NCI-H1105 (cell line): ENCODE data around the gene MYBBP1A.

Source experiments
- DNase-seq: peaks from one replicate; lab custom pipeline; 2025; lab: John Stamatoyannopoulos, UW

Gene MYBBP1A

DNA sequence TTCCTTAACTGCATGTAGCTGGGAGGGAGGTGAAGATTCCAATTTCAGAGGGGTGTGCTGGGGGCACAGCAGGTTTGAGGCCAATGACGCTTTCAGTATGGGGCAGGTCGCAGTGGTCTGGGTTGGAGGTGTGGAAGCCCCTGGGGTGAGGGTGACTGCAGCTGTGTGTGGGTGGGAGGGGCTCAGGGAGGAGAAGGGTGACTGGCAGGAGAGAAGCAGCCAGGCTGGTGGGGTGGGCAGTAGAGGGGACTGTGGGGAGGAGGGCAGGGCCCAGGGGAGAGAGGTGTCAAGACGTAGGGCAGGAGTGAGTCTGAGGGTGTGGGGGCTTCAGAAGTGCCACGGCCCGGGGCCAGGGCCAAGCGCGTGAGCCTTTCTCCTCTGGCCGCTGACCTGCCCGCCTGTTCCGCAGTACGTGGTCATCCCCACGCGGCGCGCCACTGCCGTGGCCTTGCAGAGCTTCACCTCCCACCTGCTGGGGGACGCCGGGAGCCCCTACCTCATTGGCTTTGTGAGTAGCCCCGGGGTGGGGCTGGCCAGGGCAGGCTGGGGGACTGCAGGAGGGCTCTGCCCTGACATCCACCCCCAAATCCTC lies 19.4 kb downstream of the MYBBP1A start:
- DNase-seq: no peak

DNA sequence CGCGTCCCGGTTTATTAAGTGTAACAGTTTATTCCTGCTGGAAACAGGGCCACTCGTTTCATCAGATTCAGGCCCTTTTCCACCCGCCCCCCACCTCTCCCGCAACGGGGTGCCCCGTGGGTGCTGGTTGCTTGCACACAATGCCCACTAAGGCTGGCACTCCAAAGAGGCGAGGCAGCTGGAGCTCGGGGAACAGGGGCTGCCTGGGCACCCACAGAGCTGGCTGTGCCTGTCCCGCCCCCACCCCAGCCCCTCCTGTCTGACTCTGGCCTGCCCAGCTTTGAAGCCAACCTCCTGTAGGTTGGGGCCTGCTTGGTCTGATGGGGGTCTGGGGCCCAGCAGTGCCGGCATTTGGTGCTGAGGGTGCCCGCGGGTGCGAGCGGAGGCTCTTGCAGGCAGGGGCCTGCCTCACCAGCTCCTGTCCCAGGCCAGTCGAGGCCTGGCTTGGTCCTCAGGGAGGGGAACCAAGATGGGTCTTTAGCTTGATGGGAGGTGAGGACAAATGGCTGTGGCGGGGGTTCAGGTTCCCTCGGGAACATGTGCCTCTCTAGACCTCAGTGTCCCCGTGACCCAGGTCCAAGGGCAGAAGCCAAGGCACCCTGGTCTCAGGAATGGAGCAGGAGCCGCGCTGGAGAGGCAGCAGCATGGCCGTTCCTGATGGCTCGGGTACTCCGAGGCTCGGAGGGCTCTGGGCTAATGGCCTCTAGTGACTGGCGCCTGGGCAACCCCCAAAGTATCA lies 20.1 kb downstream of the MYBBP1A start:
- no peak for DNase-seq

GRCh38 chr17:4534515-4534914 lies 20.7 kb downstream of the MYBBP1A start:
- DNase-seq: no peak

DNA sequence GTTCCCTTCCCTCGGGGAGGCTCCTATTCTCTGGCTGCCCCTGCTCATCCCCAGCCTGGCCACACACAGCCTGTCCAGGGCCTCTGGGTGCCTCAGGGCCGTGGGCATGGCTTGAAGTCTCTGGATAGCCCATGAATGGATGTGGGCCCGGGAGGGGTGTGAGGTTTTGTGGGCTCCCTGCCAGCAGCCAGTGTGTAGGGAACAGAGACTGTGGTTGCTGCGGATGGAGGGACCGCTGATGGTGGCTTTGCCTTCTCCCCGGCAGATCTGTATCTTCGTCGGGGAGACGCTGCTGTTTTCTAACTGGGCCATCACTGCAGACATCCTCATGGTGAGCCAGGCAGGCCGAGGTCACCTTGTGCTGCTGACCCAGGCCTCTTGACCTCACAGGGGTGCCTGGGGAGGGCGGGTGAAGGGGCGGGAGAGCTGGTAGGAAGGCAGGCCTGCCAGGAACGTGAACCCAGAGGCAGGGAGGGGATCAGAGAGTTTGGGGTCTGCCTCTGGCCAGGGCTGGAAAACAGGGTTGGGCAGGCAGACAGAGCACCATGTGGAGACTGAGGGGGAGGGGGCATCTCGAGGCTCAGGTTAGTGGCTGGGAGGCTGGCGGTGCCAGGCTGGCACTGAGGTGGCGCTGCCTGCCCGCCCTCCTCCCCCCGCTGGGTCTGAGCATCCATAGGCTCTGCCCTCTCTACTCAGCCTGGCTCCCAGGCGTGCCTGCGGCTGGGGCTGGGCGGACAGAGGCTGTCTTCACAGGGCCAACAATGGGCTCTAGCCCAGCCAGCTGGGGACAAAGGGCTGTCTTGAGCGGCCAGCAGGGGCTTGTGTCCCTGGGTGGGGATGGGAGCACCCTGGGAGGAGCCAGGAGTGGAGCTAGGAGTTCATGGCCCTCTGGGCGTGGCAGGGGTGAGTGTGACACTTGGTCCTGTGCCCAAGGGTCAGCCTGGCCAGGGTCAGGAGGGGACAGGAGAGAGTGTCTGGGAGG lies 21.4 kb downstream of the MYBBP1A start:
- peak; percentile 22 for DNase-seq

DNA sequence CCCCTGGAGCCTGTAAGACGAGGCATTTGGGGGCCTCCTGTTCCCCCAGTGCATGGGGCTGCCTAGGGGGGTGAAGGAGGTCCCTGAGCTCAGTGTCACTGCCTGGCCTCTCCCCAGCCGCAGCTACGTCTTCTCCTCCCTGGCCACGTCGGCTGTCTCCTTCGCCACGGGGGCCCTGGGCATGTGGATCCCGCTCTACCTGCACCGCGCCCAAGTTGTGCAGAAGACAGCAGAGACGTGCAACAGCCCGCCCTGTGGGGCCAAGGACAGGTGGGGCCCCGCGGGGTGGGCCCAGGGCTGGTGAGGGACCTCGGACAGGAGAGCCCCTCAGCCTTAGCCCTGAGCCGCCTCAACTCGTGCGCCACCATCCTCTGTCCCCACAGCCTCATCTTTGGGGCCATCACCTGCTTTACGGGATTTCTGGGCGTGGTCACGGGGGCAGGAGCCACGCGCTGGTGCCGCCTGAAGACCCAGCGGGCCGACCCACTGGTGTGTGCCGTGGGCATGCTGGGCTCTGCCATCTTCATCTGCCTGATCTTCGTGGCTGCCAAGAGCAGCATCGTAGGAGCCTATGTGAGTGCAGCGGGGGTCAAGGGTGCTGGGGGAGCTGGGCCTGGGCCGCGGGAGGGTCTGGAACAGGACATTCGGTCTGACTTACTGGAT lies 22.2 kb downstream of the MYBBP1A start:
- no peak for DNase-seq

DNA sequence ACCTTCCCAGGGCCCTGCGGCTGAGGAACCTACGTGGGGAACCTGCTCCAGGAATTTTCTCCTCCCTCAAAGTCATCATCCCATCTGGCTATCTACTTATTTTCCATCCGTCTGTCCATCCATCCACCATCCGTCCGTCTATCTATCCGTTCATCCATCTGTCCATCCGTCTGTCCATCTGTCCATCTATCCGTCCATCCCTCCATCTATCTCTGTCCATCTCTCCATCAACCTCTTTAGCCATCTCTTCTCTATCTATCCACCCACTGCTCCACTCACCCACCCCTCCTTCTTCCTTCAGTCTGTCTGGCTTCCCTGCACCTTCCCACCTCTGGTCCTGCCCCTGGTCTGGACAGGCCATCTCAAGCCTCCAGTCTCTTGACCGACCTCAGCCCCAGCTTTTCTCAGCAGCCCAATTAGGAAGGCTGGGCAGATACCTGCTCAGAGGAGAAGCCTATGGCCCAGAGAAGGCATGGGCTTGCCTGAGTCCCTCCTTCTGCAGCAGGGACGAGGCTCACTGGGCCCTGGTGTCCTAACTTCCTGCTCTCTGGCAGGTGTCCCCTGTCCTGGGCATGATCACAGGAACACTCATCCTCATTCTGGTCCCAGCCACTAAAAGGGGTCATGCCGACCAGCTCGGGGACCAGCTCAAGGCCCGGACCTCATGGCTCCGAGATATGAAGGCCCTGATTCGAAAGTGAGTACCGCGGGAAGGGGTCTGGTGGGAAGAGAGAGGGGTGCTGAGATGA lies 23.0 kb downstream of the MYBBP1A start:
- DNase-seq: no peak

- no peak for DNase-seq
These were observed 24.1 kb downstream of the MYBBP1A start for GRCh38 chr17:4530799-4531730.

- DNase-seq: no peak
These were observed 25.5 kb downstream of the MYBBP1A start for GRCh38 chr17:4529533-4530152.

DNA sequence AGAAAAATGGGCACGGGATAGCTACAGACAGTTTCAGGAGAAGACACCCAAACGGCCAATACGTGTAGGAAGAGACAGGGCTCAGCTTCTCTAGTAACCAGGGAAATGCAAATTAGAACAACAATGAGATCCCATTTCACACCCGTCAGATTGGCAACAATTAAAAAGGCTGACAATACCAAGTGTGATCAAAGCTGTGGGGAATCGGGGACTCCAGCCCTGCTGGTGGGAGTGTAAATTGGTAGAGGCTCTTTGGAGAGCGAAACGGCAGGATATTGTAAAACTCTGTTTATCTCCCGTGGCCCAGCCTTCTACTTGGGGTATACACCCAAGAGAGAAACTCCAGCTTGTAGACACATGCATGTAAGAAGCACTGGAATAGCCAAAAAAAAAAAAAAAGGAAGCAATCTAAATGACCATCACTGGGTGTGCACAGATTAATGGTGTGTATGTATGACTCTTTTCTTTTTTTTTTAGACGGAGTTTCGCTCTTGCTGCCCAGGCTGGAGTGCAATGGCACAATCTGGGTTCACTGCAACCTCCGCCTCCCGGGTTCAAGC lies 27.5 kb downstream of the MYBBP1A start:
- no peak for DNase-seq

- no peak for DNase-seq
These were observed 28.1 kb downstream of the MYBBP1A start for GRCh38 chr17:4527134-4527533.

- DNase-seq: no peak
These were observed 29.3 kb downstream of the MYBBP1A start for GRCh38 chr17:4525691-4526397.

GRCh38 chr17:4523946-4524345 lies 31.2 kb downstream of the MYBBP1A start:
- DNase-seq: no peak

DNA sequence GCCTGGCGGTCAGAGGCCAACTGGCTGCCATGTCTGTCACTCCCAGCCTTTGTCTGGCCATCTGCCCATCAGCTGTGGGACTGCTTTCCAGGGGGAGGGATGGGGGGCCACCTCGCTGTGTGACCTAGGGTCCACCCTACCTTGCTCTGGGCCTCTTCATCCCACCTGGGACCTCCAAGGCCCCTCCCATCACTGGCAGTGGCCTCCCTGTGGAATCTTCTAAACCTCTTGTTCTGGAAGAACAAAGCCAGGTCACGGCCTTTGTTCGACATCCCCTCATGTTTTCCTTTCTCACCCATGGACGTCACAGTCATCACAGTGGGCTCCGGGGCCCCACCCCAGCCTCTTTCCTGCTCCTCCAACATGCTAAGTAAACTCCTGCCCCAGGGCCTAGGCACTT lies 32.5 kb downstream of the MYBBP1A start:
- DNase-seq: no peak

GRCh38 chr17:4520894-4521600 lies 34.1 kb downstream of the MYBBP1A start:
- no peak for DNase-seq

DNA sequence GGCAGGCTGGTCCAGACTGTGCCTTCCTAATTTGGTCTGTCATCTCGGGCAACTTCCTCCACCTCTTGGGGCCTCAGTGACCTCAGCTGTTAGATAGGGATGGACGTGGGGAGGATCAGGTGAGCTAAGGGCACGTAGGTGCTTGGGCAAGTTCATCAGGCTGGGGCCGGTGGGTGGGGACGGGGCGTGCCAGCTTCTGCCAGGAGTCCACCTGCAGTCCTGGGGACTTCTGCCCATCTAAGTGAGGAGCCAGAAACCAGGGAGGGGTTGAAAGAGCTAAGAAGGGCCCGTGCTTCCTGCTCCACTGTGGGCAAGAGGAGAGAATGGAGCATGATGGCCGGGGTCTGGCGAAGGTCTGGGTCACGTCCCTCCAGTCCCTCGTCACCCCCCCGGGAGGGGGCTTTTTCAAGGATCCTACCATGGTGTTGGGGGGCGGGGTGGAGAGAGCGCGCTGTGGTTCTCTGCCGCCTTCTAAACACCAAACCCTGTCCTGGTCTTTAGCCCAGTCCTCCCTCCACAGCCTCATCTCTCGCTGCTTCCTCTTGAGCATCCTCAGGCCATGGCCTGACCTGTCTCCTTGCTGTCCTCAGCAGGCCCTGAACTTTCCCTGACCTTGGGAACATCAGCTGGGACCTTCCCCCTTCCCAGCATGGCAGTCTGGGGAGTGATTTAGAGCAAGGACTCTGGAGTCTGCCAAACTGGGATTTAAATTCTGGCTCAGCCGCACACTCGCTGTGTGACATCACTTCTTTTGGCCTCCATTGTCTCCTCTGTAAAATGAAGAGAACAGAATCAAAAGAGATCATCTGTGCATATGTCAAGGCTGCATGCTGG lies 34.9 kb downstream of the MYBBP1A start:
- DNase-seq: no peak

- DNase-seq: no peak
These were observed 35.8 kb downstream of the MYBBP1A start for GRCh38 chr17:4519361-4519788.

GRCh38 chr17:4518901-4519300 lies 36.3 kb downstream of the MYBBP1A start:
- DNase-seq: no peak
